Mucosa of rectum (tissue), 2 donors: ENCODE data around the gene SH2D3A.
"Not testable (repeated sequence)": the region's sequence is repeated elsewhere in the genome, so short reads cannot be mapped to it uniquely, and the experiment has no call there.

ENCODE experiments used
- H3K27ac ChIP-seq, 2 donors: one replicate each; pipeline ENCODE4 v1.7.0; 2013; ENCODE audit warnings: inconsistent platforms in 2 of 2, low read depth in 2 of 2, low read length in 2 of 2
- H3K27me3 ChIP-seq, 2 donors: one replicate each; pipeline ENCODE4 v1.7.0; 2013; ENCODE audit warnings: low read length in 2 of 2; ENCODE audit not compliant: control insufficient read depth in 2 of 2, insufficient read depth in 2 of 2
- H3K36me3 ChIP-seq, 2 donors: one replicate each; pipeline ENCODE4 v1.7.0; 2013; ENCODE audit warnings: low read length in 2 of 2; ENCODE audit not compliant: control insufficient read depth in 2 of 2, insufficient read depth in 2 of 2
- H3K4me1 ChIP-seq, 2 donors: one replicate each; pipeline ENCODE4 v1.7.0; 2013; ENCODE audit warnings: low read length in 2 of 2, mild to moderate bottlenecking in 1 of 2; ENCODE audit not compliant: control insufficient read depth in 2 of 2, insufficient read depth in 2 of 2
- H3K4me3 ChIP-seq, 2 donors: one replicate each; pipeline ENCODE4 v1.7.0; 2013; ENCODE audit warnings: low read length in 2 of 2
- H3K9ac ChIP-seq, 2 donors: one replicate each; pipeline ENCODE4 v1.7.0; 2013; ENCODE audit warnings: low read length in 2 of 2, low read depth in 1 of 2, mild to moderate bottlenecking in 1 of 2
- H3K9me3 ChIP-seq, 2 donors: one replicate each; pipeline ENCODE4 v1.7.0; 2013; ENCODE audit warnings: low read length in 2 of 2; ENCODE audit not compliant: control insufficient read depth in 2 of 2
- donor health status: healthy.
- donor health status: Normal muscosa, but diverticular disease.

SH2D3A gene

GRCh38 chr19:6773323-6773931, 6.2 kb upstream of the SH2D3A start:
- Histone ChIP-seq H3K27ac (peak overlapping the region; percentile 47 to 75), H3K4me1 (peaks cover 6 to 13% of the 10 kb centered on the region in 2 donors), H3K27me3 (no peaks in the 10 kb centered on the region), H3K9me3 (no peaks in the 10 kb centered on the region), H3K4me3 (peak overlapping the region; percentile 80), H3K36me3 (peaks cover 0 to 2% of the 10 kb centered on the region in 2 donors), H3K9ac (peak overlapping the region; percentile 38 to 78)

GRCh38 chr19:6772866-6773322, 5.7 kb upstream of the SH2D3A start:
- H3K9ac ChIP-seq: peak overlapping the region; percentile 77 to 78
- H3K4me3 ChIP-seq: peak overlapping the region; percentile 80
- peaks cover 9 to 13% of the 10 kb centered on the region in 2 donors for H3K4me1 ChIP-seq
- H3K36me3 ChIP-seq: no peaks in the 10 kb centered on the region
- H3K27ac ChIP-seq: peak overlapping the region; percentile 47 to 75
- no peaks in the 10 kb centered on the region for H3K9me3 ChIP-seq
- no peaks in the 10 kb centered on the region for H3K27me3 ChIP-seq

GRCh38 chr19:6772028-6772865, 5.0 kb upstream of the SH2D3A start, which contains the start of gene VAV1:
Gene VAV1 (plus strand): TSS chr19:6772708. CDS start chr19:6772808, 100 bp downstream.
- peak within 1 kb of the TSS; percentile 80 for H3K4me3 ChIP-seq
- peak within 1 kb of the TSS; percentile 47 to 75 for H3K27ac ChIP-seq
- peaks cover 12 to 17% of the 10 kb centered on the region in 2 donors for H3K4me1 ChIP-seq
- peak within 1 kb of the TSS; percentile 77 to 78 for H3K9ac ChIP-seq
- H3K36me3 ChIP-seq: no peaks in the 10 kb centered on the region
- H3K27me3 ChIP-seq: no peaks in the 10 kb centered on the region
- H3K9me3 ChIP-seq: no peaks in the 10 kb centered on the region

- not testable (repeated sequence) for H3K9me3 ChIP-seq, H3K4me3 ChIP-seq, H3K36me3 ChIP-seq, H3K27me3 ChIP-seq, H3K9ac ChIP-seq, H3K27ac ChIP-seq
- peaks cover 17 to 22% of the 10 kb centered on the region in 2 donors for H3K4me1 ChIP-seq
These were observed 4.4 kb upstream of the SH2D3A start for GRCh38 chr19:6771648-6772027.

GRCh38 chr19:6769006-6769619, 1.9 kb upstream of the SH2D3A start:
- Histone ChIP-seq H3K9me3 (no peaks in the 10 kb centered on the region), H3K9ac (no peak overlapping the region), H3K27ac (no peak overlapping the region), H3K36me3 (no peaks in the 10 kb centered on the region), H3K4me1 (peaks cover 22 to 31% of the 10 kb centered on the region in 2 donors), H3K4me3 (no peak overlapping the region), H3K27me3 (peaks cover 0 to 3% of the 10 kb centered on the region in 2 donors)

- Histone ChIP-seq H3K4me1 (peaks cover 22 to 30% of the 10 kb centered on the region in 2 donors), H3K27ac (peak overlapping the region; percentile 99), H3K9me3 (no peaks in the 10 kb centered on the region), H3K36me3 (peaks cover 0 to 4% of the 10 kb centered on the region in 2 donors), H3K4me3 (peak overlapping the region; percentile 80 to 88), H3K27me3 (peaks cover 0 to 3% of the 10 kb centered on the region in 2 donors), H3K9ac (peak overlapping the region; percentile 32 to 64)
These were observed 1.1 kb upstream of the SH2D3A start for GRCh38 chr19:6768236-6768785.

- Histone ChIP-seq H3K9ac (peak overlapping the region; percentile 86 to 97), H3K4me1 (peaks cover 17 to 25% of the 10 kb centered on the region in 2 donors), H3K4me3 (peak overlapping the region; percentile 80 to 88), H3K27ac (peak overlapping the region; percentile 99), H3K9me3 (no peaks in the 10 kb centered on the region), H3K36me3 (peaks cover 0 to 4% of the 10 kb centered on the region in 2 donors), H3K27me3 (peaks cover 0 to 3% of the 10 kb centered on the region in 2 donors)
These were observed 216 bp downstream of the SH2D3A start for GRCh38 chr19:6767081-6767356.

GRCh38 chr19:6766357-6767080, 716 bp downstream of the SH2D3A start:
- Histone ChIP-seq H3K9me3 (no peaks in the 10 kb centered on the region), H3K9ac (peak overlapping the region; percentile 86 to 97), H3K27ac (peak overlapping the region; percentile 99), H3K4me3 (peak overlapping the region; percentile 80 to 88), H3K27me3 (peaks cover 0 to 3% of the 10 kb centered on the region in 2 donors), H3K4me1 (peaks cover 17 to 25% of the 10 kb centered on the region in 2 donors), H3K36me3 (peaks cover 0 to 6% of the 10 kb centered on the region in 2 donors)

- Histone ChIP-seq H3K4me3 (peak overlapping the region; percentile 80 to 88), H3K9me3 (no peaks in the 10 kb centered on the region), H3K36me3 (peaks cover 5 to 8% of the 10 kb centered on the region in 2 donors), H3K27me3 (peaks cover 0 to 3% of the 10 kb centered on the region in 2 donors), H3K27ac (peak overlapping the region; percentile 99), H3K4me1 (peaks cover 17 to 25% of the 10 kb centered on the region in 2 donors), H3K9ac (peak overlapping the region; percentile 86 to 97)
These were observed 1.4 kb downstream of the SH2D3A start for GRCh38 chr19:6765738-6766356.
